ENCODE measurements around the gene UGT1A3. TPM values are rescaled to one million over a fixed set of nuclear protein-coding genes. Genes with fewer than 3 reads are reported as not detected.
"Not testable (repeated sequence)": the region's sequence is repeated elsewhere in the genome, so short reads cannot be mapped to it uniquely, and the experiment has no call there.

UGT1A3 gene
- total and polyA plus RNA-seq, 7 experiments from 2014 or later = not detected

GRCh38 chr2:233745073-233745755 lies 16.4 kb downstream of the UGT1A3 start:
- Mint-ChIP-seq H3K9me3 (peaks cover 0 to 7% (median 4%) of the 10 kb centered on the region in 11 donors), H3K36me3 (peaks cover 0 to 5% (median 0%) of the 10 kb centered on the region in 5 donors), H3K27me3 (peaks cover 6 to 39% (median 25%) of the 10 kb centered on the region in 5 donors), H3K4me3 (no peak overlapping the region), H3K4me1 (no peaks in the 10 kb centered on the region), H3K27ac (no peak overlapping the region)
- intact Hi-C loops (cut with micrococcal nuclease) = no loop called here
- POLR2A ChIA-PET = no interaction called here
- H3K36me3 ChIP-seq (ENCODE audit: control insufficient read depth in 2 of 3, insufficient read depth in 3 of 3, low read length in 3 of 3) = no peaks in the 10 kb centered on the region
- H3K9me3 ChIP-seq (ENCODE audit: control insufficient read depth in 2 of 3, low read length in 3 of 3) = no peaks in the 10 kb centered on the region
- H3K4me3 ChIP-seq (ENCODE audit: low read length) = no peak overlapping the region
- CTCF ChIA-PET = no interaction called here
- H3K27me3 ChIP-seq (ENCODE audit: control insufficient read depth in 2 of 2, insufficient read depth in 2 of 2, low read length in 2 of 2) = no peaks in the 10 kb centered on the region
- ATAC-seq (no peak), DNase-seq (no peak)
- no peak overlapping the region for H3K27ac ChIP-seq (ENCODE audit: low read depth, low read length)
- no peaks in the 10 kb centered on the region for H3K4me1 ChIP-seq (ENCODE audit: control insufficient read depth in 2 of 2, insufficient read depth in 2 of 2, low read length in 2 of 2)

DNA sequence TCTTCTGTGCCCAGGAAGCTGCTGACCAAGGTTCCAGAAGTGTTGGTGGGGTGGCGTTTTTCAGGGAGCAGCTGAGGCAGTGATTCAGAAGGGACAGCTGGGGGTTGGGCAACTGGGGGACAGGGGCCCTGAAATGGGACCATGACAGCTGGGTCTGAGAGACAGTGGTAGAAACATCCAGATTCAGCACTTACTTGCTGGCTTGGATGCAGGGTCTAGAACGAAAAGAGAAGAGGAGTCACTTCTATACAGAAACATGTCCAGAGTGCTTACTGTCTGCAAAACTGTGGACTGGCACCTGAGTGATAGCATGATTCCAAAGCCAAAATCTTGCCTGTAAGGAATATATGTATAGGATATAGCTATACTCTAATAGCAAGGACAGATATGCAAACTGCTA lies 17.0 kb downstream of the UGT1A3 start:
- H3K4me3 ChIP-seq (ENCODE audit: low read length); H3K4me3 Mint-ChIP-seq; H3K27me3 ChIP-seq (ENCODE audit: control insufficient read depth in 2 of 2, insufficient read depth in 2 of 2, low read length in 2 of 2); DNase-seq; H3K36me3 Mint-ChIP-seq; intact Hi-C loops (cut with micrococcal nuclease); ATAC-seq; H3K36me3 ChIP-seq (ENCODE audit: control insufficient read depth in 2 of 3, insufficient read depth in 3 of 3, low read length in 3 of 3); CTCF ChIA-PET; H3K27ac Mint-ChIP-seq; H3K27ac ChIP-seq (ENCODE audit: low read depth, low read length); H3K4me1 Mint-ChIP-seq; H3K4me1 ChIP-seq (ENCODE audit: control insufficient read depth in 2 of 2, insufficient read depth in 2 of 2, low read length in 2 of 2); POLR2A ChIA-PET; H3K9me3 ChIP-seq (ENCODE audit: control insufficient read depth in 2 of 3, low read length in 3 of 3): not testable (repeated sequence)
- H3K27me3 Mint-ChIP-seq = peaks cover 4 to 39% (median 24%) of the 10 kb centered on the region in 5 donors
- peaks cover 0 to 12% (median 5%) of the 10 kb centered on the region in 11 donors for H3K9me3 Mint-ChIP-seq

- POLR2A ChIA-PET = no interaction called here
- no peak overlapping the region for H3K27ac ChIP-seq (ENCODE audit: low read depth, low read length)
- H3K36me3 ChIP-seq (ENCODE audit: control insufficient read depth in 2 of 3, insufficient read depth in 3 of 3, low read length in 3 of 3) = no peaks in the 10 kb centered on the region
- Mint-ChIP-seq H3K27ac (no peak overlapping the region), H3K9me3 (peaks cover 5 to 21% (median 13%) of the 10 kb centered on the region in 11 donors), H3K4me3 (no peak overlapping the region), H3K27me3 (peaks cover 4 to 39% (median 24%) of the 10 kb centered on the region in 5 donors), H3K4me1 (no peaks in the 10 kb centered on the region), H3K36me3 (peaks cover 0 to 6% (median 0%) of the 10 kb centered on the region in 5 donors)
- H3K4me3 ChIP-seq (ENCODE audit: low read length) = no peak overlapping the region
- H3K27me3 ChIP-seq (ENCODE audit: control insufficient read depth in 2 of 2, insufficient read depth in 2 of 2, low read length in 2 of 2) = no peaks in the 10 kb centered on the region
- no peak for ATAC-seq
- intact Hi-C loops (cut with micrococcal nuclease) = no loop called here
- peaks cover 0 to 8% (median 0%) of the 10 kb centered on the region in 3 experiments for H3K9me3 ChIP-seq (ENCODE audit: control insufficient read depth in 2 of 3, low read length in 3 of 3)
- CTCF ChIA-PET = no interaction called here
- no peaks in the 10 kb centered on the region for H3K4me1 ChIP-seq (ENCODE audit: control insufficient read depth in 2 of 2, insufficient read depth in 2 of 2, low read length in 2 of 2)
- DNase-seq = no peak
Measured at GRCh38 chr2:233746475-233747282, 17.8 kb downstream of the UGT1A3 start.

GRCh38 chr2:233747283-233747544 lies 18.4 kb downstream of the UGT1A3 start:
- H3K4me3 Mint-ChIP-seq = no peak overlapping the region
- Histone ChIP-seq H3K4me1 (ENCODE audit: control insufficient read depth in 2 of 2, insufficient read depth in 2 of 2, low read length in 2 of 2) (no peaks in the 10 kb centered on the region), H3K9me3 (ENCODE audit: control insufficient read depth in 2 of 3, low read length in 3 of 3) (peaks cover 0 to 8% (median 0%) of the 10 kb centered on the region in 3 experiments), H3K27me3 (ENCODE audit: control insufficient read depth in 2 of 2, insufficient read depth in 2 of 2, low read length in 2 of 2) (no peaks in the 10 kb centered on the region), H3K36me3 (ENCODE audit: control insufficient read depth in 2 of 3, insufficient read depth in 3 of 3, low read length in 3 of 3) (no peaks in the 10 kb centered on the region), H3K4me3 (ENCODE audit: low read length) (no peak overlapping the region), H3K27ac (ENCODE audit: low read depth, low read length) (no peak overlapping the region)
- H3K27ac Mint-ChIP-seq = no peak overlapping the region
- DNase-seq (no peak), ATAC-seq (no peak)
- peaks cover 8 to 26% (median 13%) of the 10 kb centered on the region in 11 donors for H3K9me3 Mint-ChIP-seq
- POLR2A ChIA-PET = no interaction called here
- peaks cover 0 to 6% (median 0%) of the 10 kb centered on the region in 5 donors for H3K36me3 Mint-ChIP-seq
- no peaks in the 10 kb centered on the region for H3K4me1 Mint-ChIP-seq
- H3K27me3 Mint-ChIP-seq = peaks cover 4 to 39% (median 24%) of the 10 kb centered on the region in 5 donors
- intact Hi-C loops (cut with micrococcal nuclease) = no loop called here
- CTCF ChIA-PET = no interaction called here

- H3K4me3 Mint-ChIP-seq; H3K36me3 ChIP-seq (ENCODE audit: control insufficient read depth in 2 of 3, insufficient read depth in 3 of 3, low read length in 3 of 3); H3K36me3 Mint-ChIP-seq; H3K4me3 ChIP-seq (ENCODE audit: low read length); H3K4me1 ChIP-seq (ENCODE audit: control insufficient read depth in 2 of 2, insufficient read depth in 2 of 2, low read length in 2 of 2); intact Hi-C loops (cut with micrococcal nuclease); H3K9me3 ChIP-seq (ENCODE audit: control insufficient read depth in 2 of 3, low read length in 3 of 3); POLR2A ChIA-PET; CTCF ChIA-PET; ATAC-seq; H3K27ac ChIP-seq (ENCODE audit: low read depth, low read length); DNase-seq; H3K27ac Mint-ChIP-seq; H3K27me3 ChIP-seq (ENCODE audit: control insufficient read depth in 2 of 2, insufficient read depth in 2 of 2, low read length in 2 of 2); H3K4me1 Mint-ChIP-seq: not testable (repeated sequence)
- peaks cover 10 to 30% (median 15%) of the 10 kb centered on the region in 11 donors for H3K9me3 Mint-ChIP-seq
- peaks cover 4 to 41% (median 26%) of the 10 kb centered on the region in 5 donors for H3K27me3 Mint-ChIP-seq
Measured at GRCh38 chr2:233750689-233751088, 21.8 kb downstream of the UGT1A3 start.

- H3K9me3 ChIP-seq (ENCODE audit: control insufficient read depth in 2 of 3, low read length in 3 of 3); H3K36me3 Mint-ChIP-seq; H3K4me3 Mint-ChIP-seq; ATAC-seq; DNase-seq; H3K27ac ChIP-seq (ENCODE audit: low read depth, low read length); H3K27me3 ChIP-seq (ENCODE audit: control insufficient read depth in 2 of 2, insufficient read depth in 2 of 2, low read length in 2 of 2); H3K27ac Mint-ChIP-seq; H3K4me3 ChIP-seq (ENCODE audit: low read length); H3K4me1 Mint-ChIP-seq; CTCF ChIA-PET; intact Hi-C loops (cut with micrococcal nuclease); H3K4me1 ChIP-seq (ENCODE audit: control insufficient read depth in 2 of 2, insufficient read depth in 2 of 2, low read length in 2 of 2); H3K36me3 ChIP-seq (ENCODE audit: control insufficient read depth in 2 of 3, insufficient read depth in 3 of 3, low read length in 3 of 3); POLR2A ChIA-PET: not testable (repeated sequence)
- peaks cover 4 to 35% (median 26%) of the 10 kb centered on the region in 5 donors for H3K27me3 Mint-ChIP-seq
- peaks cover 10 to 30% (median 15%) of the 10 kb centered on the region in 11 donors for H3K9me3 Mint-ChIP-seq
Measured at GRCh38 chr2:233751212-233752009, 22.6 kb downstream of the UGT1A3 start.

Measured in naive thymus-derived CD4-positive, alpha-beta T cell (primary cell).